HAP-1 (cell line): Measurements from ENCODE around the gene FAM222A.

Experiments used
- DNase-seq, 2 experiments: peaks; one replicate each; pipeline ENCODE4 v3.0.0-alpha.2; 2016 to 2020; ENCODE audit warnings: low spot score in 2 of 2
- H3K27me3 ChIP-seq: fragments of 250-450 bp; sonication (Bioruptor Pico); 2 replicates; pipeline ENCODE4 v1.5.1; 2020; ENCODE audit warnings: low read depth, mild to moderate bottlenecking, moderate library complexity
- H3K36me3 ChIP-seq: fragments of 250-450 bp; sonication (Bioruptor Pico); replicated peaks from 2 replicates; pipeline ENCODE4 v1.5.1; 2020; ENCODE audit warnings: mild to moderate bottlenecking
- H3K4me1 ChIP-seq: fragments of 250-450 bp; sonication (Bioruptor Pico); 2 replicates; pipeline ENCODE4 v1.5.1; 2020; ENCODE audit warnings: mild to moderate bottlenecking
- H3K4me3 ChIP-seq: fragments of 250-450 bp; sonication (Bioruptor Pico); 2 replicates; pipeline ENCODE4 v1.5.1; 2020; ENCODE audit warnings: mild to moderate bottlenecking, moderate library complexity
- H3K9me3 ChIP-seq: fragments of 250-450 bp; sonication (Bioruptor Pico); 2 replicates; pipeline ENCODE4 v1.5.1; 2020; ENCODE audit warnings: mild to moderate bottlenecking, moderate library complexity
- in situ Hi-C: fragments of 300-500 bp; cut with MboI; formaldehyde crosslinking; loops from 3 replicates; pipeline ENCODE4 v1.14.3; 2020; ENCODE audit warnings: low sequenced_read_pairs, inconsistent platforms, mixed read lengths

The FAM222A gene

GRCh38 chr12:109728921-109729320, 15.3 kb downstream of the FAM222A start:
- no peaks in the 10 kb centered on the region for H3K27me3 ChIP-seq
- in situ Hi-C loops, result no loop called here
- no peak for DNase-seq

GRCh38 chr12:109729371-109729781, 15.8 kb downstream of the FAM222A start:
- H3K4me3 ChIP-seq, result no peak overlapping the region
- no peaks in the 10 kb centered on the region for H3K4me1 ChIP-seq
- no peaks in the 10 kb centered on the region for H3K27me3 ChIP-seq
- DNase-seq, result no peak
- no peaks in the 10 kb centered on the region for H3K9me3 ChIP-seq
- in situ Hi-C loops, result no loop called here
- H3K36me3 ChIP-seq, result no peaks in the 10 kb centered on the region

More at GRCh38 chr12:109728921-109729320, 15.3 kb downstream of the FAM222A start:
- H3K9me3 ChIP-seq, result no peaks in the 10 kb centered on the region
- H3K4me1 ChIP-seq, result no peaks in the 10 kb centered on the region
- H3K36me3 ChIP-seq, result no peaks in the 10 kb centered on the region
- no peak overlapping the region for H3K4me3 ChIP-seq

- no peak for DNase-seq
- no peak overlapping the region for H3K4me3 ChIP-seq
- no peaks in the 10 kb centered on the region for H3K4me1 ChIP-seq
- no peaks in the 10 kb centered on the region for H3K36me3 ChIP-seq
- no peaks in the 10 kb centered on the region for H3K9me3 ChIP-seq
- in situ Hi-C loops, result no loop called here
- H3K27me3 ChIP-seq, result no peaks in the 10 kb centered on the region
These were observed 16.2 kb downstream of the FAM222A start for GRCh38 chr12:109729801-109730200.

- Histone ChIP-seq H3K9me3 (no peaks in the 10 kb centered on the region), H3K36me3 (no peaks in the 10 kb centered on the region), H3K4me1 (no peaks in the 10 kb centered on the region), H3K4me3 (no peak overlapping the region), H3K27me3 (no peaks in the 10 kb centered on the region)
- in situ Hi-C loops, result no loop called here
- DNase-seq, result no peak
These were observed 16.9 kb downstream of the FAM222A start for GRCh38 chr12:109730306-109731145.

GRCh38 chr12:109731231-109731731, 17.7 kb downstream of the FAM222A start:
- Histone ChIP-seq H3K4me3 (no peak overlapping the region), H3K27me3 (no peaks in the 10 kb centered on the region), H3K36me3 (no peaks in the 10 kb centered on the region), H3K4me1 (no peaks in the 10 kb centered on the region), H3K9me3 (no peaks in the 10 kb centered on the region)
- no peak for DNase-seq
- in situ Hi-C loops, result no loop called here

DNA sequence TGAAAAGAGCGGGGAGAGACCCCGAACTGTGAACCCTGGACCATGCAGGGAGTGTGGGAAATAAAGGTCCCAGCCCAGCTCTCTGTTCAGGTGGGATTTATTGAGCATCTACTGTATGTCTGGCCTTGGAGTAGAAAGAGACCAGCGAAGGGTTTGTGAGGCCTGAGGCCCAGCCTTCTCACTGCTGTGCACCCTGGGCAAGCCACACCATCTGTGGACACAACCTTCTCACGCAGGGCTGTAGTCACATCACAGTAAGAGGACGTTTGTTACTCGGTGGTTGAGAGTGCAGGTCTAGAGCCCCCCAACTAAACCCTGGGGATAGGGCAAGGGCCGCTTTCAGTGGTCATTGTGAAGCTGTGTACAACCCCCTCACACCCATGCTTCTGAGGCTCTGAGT, 18.2 kb downstream of the FAM222A start:
- DNase-seq, result no peak
- no peaks in the 10 kb centered on the region for H3K27me3 ChIP-seq
- in situ Hi-C loops, result no loop called here

GRCh38 chr12:109732321-109733305, 19.0 kb downstream of the FAM222A start:
- Histone ChIP-seq H3K36me3 (no peaks in the 10 kb centered on the region), H3K4me3 (no peak overlapping the region), H3K9me3 (no peaks in the 10 kb centered on the region), H3K4me1 (no peaks in the 10 kb centered on the region), H3K27me3 (no peaks in the 10 kb centered on the region)
- in situ Hi-C loops, result no loop called here
- DNase-seq, result peak in 1 of 2 experiments; percentile 5

More for the DNA sequence above, 18.2 kb downstream of the FAM222A start:
- H3K4me3 ChIP-seq, result no peak overlapping the region
- H3K36me3 ChIP-seq, result no peaks in the 10 kb centered on the region
- no peaks in the 10 kb centered on the region for H3K4me1 ChIP-seq
- no peaks in the 10 kb centered on the region for H3K9me3 ChIP-seq

GRCh38 chr12:109734219-109735000, 20.8 kb downstream of the FAM222A start:
- DNase-seq, result peak in 1 of 2 experiments; percentile 9
- in situ Hi-C loops, result no loop called here

DNA sequence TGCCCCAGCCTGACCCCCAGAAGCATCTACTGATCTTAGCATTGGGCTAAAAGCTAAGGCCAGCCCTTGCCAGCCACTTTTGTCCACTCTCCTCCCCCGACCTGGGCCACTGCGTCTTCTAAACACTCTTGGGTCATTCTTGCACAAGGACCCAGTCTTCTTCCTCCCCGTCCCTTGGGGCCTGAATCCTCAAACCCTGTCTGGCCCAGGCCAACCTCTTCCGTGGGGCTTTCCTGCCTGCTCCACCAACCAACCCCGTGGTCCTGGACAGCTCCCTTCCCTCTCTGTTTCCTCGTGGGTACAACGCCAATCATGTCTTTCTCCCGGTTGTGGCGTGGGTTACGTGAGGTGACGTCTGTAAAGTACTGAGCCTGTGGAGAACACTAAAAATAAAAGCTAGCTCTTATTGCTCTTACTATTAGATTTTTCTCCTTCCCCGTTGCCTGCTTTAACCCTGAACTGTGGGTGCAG, 21.5 kb downstream of the FAM222A start:
- in situ Hi-C loops, result no loop called here
- Histone ChIP-seq H3K9me3 (no peaks in the 10 kb centered on the region), H3K36me3 (no peaks in the 10 kb centered on the region), H3K4me1 (no peaks in the 10 kb centered on the region), H3K4me3 (no peak overlapping the region), H3K27me3 (no peaks in the 10 kb centered on the region)
- peak in 1 of 2 experiments; percentile 4 for DNase-seq

More at GRCh38 chr12:109734219-109735000, 20.8 kb downstream of the FAM222A start:
- Histone ChIP-seq H3K36me3 (no peaks in the 10 kb centered on the region), H3K4me1 (no peaks in the 10 kb centered on the region), H3K4me3 (no peak overlapping the region), H3K27me3 (no peaks in the 10 kb centered on the region), H3K9me3 (no peaks in the 10 kb centered on the region)

DNA sequence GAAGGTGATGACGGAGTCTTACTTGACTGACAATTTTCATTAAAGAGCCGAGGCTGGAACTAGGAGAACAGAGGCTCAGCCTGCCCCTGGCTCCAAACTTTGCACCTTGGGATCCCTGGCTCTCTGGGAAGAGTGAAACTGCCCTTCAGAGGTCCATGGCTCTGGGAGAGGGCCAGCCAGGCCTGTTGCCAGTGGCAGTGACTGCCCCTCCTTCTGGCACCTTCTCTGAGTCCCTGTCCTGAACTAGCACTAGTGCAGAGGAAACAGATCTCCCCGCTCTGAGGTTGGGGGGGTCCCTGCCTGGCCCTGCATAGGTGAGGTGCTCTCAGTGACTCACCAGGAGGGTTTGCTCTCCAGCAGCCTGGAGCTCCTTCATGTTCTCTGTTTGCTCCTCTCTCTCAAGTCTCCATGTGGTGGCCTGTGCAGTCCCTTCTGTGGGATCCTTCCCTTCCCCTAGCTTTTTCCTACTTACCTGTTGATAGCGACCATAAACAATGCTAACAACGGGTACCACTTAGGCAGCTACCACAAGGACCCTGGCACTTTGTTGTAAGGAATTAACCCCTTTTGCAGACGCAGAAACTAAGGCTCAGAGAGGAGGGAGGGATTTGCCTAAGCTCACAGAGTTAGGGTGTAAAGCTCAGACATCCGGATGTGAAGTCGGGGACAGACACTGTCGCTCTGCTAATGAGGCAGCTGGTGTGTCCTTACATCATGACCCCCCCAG, 22.4 kb downstream of the FAM222A start:
- H3K9me3 ChIP-seq, result no peaks in the 10 kb centered on the region
- no peaks in the 10 kb centered on the region for H3K36me3 ChIP-seq
- H3K4me1 ChIP-seq, result no peaks in the 10 kb centered on the region
- no peak overlapping the region for H3K4me3 ChIP-seq
- peak in 1 of 2 experiments; percentile 5 for DNase-seq
- in situ Hi-C loops, result no loop called here
- no peaks in the 10 kb centered on the region for H3K27me3 ChIP-seq

DNA sequence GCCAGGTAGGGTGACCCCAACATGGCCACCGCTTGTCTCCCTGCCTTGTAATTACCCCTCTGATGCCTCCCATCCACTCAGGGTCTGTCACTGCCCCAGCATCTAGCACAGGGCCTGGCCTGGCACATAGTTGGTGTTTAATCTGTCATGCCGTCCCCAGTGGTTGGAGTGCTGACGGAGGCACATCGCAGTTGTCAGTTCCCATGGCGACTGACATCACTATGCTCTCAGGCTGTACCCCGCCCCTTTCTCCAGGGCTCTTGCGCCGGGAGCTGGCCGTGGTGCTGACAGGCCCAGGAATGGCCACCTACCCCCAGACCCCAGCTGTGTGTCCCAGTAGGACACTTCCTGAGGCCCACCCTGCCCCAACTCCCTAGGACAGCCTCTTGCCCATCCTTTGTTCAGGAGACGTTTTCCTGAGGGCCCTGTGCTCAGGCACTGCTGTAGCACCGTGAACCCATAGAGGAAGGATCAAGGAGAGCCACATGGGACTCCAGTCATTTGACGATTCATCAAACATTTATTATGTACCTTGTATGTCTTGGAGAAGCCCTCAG, 23.0 kb downstream of the FAM222A start:
- in situ Hi-C loops, result no loop called here
- Histone ChIP-seq H3K27me3 (no peaks in the 10 kb centered on the region), H3K36me3 (no peaks in the 10 kb centered on the region), H3K4me3 (no peak overlapping the region), H3K4me1 (no peaks in the 10 kb centered on the region), H3K9me3 (no peaks in the 10 kb centered on the region)
- DNase-seq, result peak; percentile 34 to 81

- Histone ChIP-seq H3K4me1 (no peaks in the 10 kb centered on the region), H3K9me3 (no peaks in the 10 kb centered on the region), H3K4me3 (no peak overlapping the region), H3K27me3 (no peaks in the 10 kb centered on the region), H3K36me3 (no peaks in the 10 kb centered on the region)
- DNase-seq, result peak in 1 of 2 experiments; percentile 3
- in situ Hi-C loops, result no loop called here
These were observed 23.5 kb downstream of the FAM222A start for GRCh38 chr12:109737126-109737525.
